Inflammatory macrophage (primary cell): Measurements from ENCODE around the gene AMIGO2.

Experiments
- DNase-seq, 2 donors: peaks; one replicate each; pipeline ENCODE4 v3.0.0-alpha.2; 2020 to 2022

The AMIGO2 gene

DNA sequence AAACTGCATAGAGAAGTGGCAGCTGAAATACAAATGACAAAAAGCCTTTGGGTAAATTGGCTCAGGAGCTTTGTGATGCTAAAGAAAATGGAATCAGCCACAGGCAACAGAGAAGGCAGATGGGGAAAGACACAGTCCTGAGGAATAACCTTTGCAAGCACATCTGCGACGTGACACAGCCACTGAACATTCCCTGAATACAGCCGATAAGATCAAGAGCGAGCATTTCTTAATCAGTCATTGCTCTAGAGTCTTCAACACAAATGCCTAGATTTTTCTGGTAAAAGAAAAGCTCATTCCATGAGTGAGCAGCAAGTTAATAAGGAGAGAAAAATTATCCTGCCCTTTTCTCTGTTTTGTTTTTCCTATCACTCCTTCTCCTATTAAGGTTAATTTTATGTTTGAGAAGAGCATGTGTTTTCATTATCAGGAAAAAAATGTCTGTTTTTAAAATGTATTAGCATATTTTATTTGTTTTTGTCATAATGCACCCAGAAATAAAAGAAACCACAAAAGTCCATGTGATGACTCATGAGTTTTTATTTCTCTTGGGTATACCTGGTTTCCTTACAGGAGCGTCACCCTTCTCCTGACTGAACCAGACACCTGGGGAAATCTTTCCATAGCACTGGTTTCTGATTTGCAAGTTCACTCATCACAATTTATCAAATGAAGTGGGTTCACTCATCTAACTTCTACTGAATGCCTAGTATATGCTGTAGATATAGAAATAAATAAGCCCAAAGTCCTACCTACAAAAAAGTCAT lies 45.8 kb downstream of the AMIGO2 start:
- no peak for DNase-seq

DNA sequence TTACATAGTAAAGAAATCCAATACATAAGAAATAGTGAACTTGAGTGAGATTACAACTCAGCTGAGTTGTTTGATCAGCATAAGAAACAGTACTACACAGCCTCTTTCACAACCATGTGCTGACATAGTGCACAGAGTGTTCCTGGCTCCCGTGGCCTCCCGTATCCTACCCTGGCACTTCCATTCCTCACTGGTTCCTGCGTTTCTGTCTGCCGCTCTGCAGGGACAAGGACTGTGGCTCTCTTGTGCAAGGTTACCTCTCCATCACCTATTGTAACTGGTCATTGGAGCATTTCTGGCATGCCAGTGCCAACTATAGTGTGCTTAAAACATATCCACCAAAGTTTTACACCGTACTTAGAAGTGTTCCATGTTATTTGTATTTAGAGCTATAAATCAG lies 46.7 kb downstream of the AMIGO2 start:
- DNase-seq = no peak

DNA sequence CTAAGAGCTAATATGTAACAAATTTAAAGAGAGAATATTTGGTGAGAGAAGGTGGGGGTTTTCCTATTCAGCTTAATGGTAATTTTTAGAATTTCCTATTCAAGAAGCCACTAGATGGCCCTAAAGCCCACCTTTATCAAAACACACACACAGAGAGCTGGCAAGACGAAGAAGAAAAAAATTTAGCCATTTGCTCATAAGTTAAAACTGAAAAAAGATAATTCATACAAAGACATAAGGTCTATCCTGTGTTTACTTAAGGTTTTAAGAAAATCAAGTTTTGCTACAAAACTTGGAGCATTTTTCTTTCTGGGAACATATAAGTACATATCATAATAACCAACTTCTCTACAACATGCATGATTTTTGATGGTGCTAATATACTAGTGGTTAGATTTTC lies 47.1 kb downstream of the AMIGO2 start:
- DNase-seq = peak; percentile 42 to 56

DNA sequence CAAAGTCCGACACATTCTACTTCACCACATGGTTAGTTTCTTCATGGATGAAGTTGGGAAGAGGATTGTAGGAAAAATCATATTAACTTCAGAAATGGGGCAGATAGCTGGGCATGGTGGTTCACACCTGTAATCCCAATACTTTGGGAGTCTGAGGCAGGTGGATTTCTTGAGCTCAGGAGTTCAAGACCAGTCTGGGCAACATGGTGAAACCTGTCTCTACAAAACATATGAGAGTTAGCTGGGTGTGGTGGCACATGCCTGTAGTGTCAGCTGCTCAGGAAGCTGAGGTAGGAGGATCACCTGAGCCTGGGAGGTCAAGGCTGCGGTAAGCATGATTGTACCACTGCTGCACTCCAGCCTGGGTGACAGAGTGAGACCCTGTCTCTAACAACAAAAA lies 49.9 kb downstream of the AMIGO2 start:
- DNase-seq = no peak

DNA sequence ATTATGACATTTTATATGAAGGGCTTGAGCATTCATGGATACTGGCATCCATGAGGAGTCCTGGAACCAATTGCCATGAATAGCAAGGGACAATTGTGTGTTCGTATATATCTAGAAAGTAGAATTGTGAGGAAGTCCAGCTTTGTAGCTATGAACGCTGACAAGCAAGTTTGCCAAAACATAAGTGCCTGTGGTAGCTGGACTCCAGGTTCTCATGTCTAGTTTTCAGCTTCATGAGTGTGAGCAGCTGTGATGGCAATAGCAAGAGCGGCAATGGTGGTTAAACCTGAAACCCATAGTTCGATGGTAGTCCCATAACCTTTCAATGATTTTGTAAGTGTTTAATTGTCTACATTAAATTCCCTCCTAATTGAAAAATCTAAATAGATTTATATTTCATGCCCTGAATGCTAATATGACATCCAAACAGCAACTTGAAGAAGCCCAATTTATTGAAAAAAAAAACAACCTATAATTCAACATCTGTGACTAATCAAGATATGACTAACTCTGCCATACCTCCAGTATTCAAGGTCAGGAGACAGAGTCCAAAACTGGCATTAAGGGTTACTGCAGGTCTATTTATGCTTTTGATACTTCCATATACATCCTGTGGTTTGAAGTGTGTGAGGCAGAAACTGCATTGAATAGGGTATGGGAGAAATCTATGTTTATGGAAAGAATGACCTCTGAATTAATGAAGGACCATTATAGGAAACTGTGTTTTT lies 50.6 kb downstream of the AMIGO2 start:
- no peak for DNase-seq

DNA sequence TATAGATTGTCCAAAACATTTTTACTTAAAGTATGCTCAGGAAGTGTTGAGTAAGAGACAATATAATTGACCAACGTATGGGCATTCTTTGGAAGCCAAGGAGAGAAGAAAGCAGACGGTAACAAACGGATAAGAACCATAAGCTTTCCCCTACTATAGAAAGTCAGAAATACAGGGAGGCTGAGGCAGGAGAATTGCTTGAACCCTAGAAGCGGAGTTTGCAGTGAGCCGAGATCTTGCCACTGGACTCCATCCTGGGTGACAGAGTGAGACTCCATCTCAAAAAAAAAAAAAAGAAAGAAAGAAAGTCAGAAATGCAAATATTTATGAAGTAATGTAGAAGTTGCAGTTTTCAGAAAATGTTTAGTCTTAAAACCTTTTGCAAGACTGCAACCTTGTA lies 51.6 kb downstream of the AMIGO2 start:
- DNase-seq = no peak
